ENCODE measurements around the gene DAAM2.

DNA sequence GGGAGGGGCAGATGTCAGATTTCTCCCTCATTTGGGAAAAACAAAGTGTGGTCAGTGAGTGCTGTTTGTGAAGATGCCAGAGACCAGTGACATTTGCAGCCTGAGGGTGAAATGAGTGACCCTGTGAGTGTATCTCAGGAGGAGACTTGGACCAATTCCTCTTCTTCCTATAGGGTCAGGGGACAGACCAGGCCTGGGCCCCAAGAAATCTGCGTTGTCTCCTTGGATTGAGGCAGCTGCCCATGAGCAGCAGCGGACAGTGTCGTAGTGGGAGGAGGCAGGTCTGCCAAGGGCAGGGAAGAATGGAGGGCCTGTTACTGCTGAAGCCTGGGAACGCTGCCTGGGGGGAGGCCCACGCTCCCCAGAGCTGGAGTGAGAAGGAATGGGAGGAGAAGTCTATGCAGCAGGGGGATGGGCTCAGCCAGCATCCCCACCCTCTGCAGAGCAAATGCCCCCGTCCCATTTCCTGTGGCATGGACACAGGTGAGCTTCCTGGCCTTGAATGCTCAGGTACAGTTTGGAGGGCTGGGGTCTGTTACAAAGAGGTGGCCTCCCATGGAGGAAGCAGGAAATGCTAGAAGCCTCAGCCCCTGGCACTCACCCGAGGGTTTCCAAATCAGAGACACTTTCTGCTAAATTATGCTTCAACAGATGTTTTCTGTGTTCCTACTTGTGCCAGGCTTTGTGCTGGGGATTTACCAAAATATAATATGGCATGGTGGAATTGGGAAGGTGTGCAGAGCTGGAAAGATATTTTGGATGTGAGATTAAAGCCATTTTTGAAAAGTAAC lies 29.8 kb downstream of the DAAM2 start:
- TF ChIP-seq, protein P1, sequence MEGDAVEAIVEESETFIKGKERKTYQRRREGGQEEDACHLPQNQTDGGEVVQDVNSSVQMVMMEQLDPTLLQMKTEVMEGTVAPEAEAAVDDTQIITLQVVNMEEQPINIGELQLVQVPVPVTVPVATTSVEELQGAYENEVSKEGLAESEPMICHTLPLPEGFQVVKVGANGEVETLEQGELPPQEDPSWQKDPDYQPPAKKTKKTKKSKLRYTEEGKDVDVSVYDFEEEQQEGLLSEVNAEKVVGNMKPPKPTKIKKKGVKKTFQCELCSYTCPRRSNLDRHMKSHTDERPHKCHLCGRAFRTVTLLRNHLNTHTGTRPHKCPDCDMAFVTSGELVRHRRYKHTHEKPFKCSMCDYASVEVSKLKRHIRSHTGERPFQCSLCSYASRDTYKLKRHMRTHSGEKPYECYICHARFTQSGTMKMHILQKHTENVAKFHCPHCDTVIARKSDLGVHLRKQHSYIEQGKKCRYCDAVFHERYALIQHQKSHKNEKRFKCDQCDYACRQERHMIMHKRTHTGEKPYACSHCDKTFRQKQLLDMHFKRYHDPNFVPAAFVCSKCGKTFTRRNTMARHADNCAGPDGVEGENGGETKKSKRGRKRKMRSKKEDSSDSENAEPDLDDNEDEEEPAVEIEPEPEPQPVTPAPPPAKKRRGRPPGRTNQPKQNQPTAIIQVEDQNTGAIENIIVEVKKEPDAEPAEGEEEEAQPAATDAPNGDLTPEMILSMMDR (IDR thresholded peaks at IDR 0.05) = no peak
- TF ChIP-seq POLR2A (IDR thresholded peaks at IDR 0.05) (no peak), POLR2AphosphoS5 (IDR thresholded peaks at IDR 0.05) (no peak)

Data from prostate gland (tissue), 2 donors.